ENCODE measurements around the gene LRFN3. TPM values are rescaled to one million over a fixed set of nuclear protein-coding genes. Genes with fewer than 3 reads are reported as not detected.

Gene LRFN3
- total and polyA plus RNA-seq, 10 of the 15 experiments (the other 5 are each of a cell fraction or from before 2014, with no cell fraction given) = 0.02 to 7.3 (median 2.0) TPM; not detected in 1

DNA sequence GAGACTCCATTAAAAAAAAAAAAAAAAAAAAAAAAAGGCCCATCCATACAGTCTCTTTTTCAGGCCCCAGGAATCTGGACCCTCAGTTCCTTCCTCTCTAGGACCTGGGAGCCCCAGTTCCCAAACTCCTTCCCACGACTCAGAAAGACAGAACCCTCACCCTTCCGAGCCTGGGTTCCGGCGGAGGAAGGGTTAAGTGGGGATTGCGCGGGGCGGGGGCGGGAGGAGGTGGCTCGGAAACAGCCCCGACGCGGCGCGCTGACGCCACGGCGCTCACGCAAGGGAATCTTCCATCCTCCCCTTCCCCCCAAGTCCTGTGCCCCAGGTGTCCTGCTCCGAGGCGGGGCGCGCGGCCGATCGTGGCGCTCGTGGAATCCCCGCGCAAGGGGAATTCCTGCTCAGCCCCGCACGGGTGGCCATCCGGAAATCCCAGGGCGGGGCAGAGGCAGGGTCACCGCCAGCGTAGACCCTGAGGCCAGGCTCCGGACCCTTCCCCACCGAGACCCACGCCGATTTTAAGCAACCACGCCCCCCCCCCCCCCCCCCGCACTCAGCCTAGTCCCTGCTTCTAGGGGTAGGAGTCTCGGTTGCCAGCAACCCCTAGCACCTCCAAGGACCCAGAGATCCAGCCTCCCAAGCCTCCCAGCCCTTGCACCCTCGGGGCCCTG lies 36.5 kb upstream of the LRFN3 start (continued):
- TF ChIP-seq, protein P1, sequence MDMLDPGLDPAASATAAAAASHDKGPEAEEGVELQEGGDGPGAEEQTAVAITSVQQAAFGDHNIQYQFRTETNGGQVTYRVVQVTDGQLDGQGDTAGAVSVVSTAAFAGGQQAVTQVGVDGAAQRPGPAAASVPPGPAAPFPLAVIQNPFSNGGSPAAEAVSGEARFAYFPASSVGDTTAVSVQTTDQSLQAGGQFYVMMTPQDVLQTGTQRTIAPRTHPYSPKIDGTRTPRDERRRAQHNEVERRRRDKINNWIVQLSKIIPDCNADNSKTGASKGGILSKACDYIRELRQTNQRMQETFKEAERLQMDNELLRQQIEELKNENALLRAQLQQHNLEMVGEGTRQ (IDR thresholded peaks at IDR 0.05; ENCODE audit: borderline replicate concordance, low read depth, low read length) = no peak
- peak; percentile 57 for TF ChIP-seq EED (IDR thresholded peaks at IDR 0.05; ENCODE audit: low read depth)
- TF ChIP-seq CHD2 (IDR thresholded peaks at IDR 0.05; ENCODE audit: borderline replicate concordance, low read depth, low read length) = peak; percentile 88
- no peak; the same call in 1 of the 2 replicates for TF ChIP-seq FOXM1 (IDR thresholded peaks at IDR 0.05; ENCODE audit: low read depth, low read length)
- peak; percentile 93 for TF ChIP-seq CREM (IDR thresholded peaks at IDR 0.05; ENCODE audit: low read depth)
- TF ChIP-seq CHD1 (IDR thresholded peaks at IDR 0.05; ENCODE audit: low read depth, low read length) = 0 out of 2 replicates have a peak, but pooled peaks have one; percentile 44
- peak; percentile 84 to 98 for TF ChIP-seq EGR1 (IDR thresholded peaks at IDR 0.05; ENCODE audit: borderline replicate concordance in 1 of 2, low read depth in 2 of 2, low read length in 2 of 2)
- TF ChIP-seq, protein P2, sequence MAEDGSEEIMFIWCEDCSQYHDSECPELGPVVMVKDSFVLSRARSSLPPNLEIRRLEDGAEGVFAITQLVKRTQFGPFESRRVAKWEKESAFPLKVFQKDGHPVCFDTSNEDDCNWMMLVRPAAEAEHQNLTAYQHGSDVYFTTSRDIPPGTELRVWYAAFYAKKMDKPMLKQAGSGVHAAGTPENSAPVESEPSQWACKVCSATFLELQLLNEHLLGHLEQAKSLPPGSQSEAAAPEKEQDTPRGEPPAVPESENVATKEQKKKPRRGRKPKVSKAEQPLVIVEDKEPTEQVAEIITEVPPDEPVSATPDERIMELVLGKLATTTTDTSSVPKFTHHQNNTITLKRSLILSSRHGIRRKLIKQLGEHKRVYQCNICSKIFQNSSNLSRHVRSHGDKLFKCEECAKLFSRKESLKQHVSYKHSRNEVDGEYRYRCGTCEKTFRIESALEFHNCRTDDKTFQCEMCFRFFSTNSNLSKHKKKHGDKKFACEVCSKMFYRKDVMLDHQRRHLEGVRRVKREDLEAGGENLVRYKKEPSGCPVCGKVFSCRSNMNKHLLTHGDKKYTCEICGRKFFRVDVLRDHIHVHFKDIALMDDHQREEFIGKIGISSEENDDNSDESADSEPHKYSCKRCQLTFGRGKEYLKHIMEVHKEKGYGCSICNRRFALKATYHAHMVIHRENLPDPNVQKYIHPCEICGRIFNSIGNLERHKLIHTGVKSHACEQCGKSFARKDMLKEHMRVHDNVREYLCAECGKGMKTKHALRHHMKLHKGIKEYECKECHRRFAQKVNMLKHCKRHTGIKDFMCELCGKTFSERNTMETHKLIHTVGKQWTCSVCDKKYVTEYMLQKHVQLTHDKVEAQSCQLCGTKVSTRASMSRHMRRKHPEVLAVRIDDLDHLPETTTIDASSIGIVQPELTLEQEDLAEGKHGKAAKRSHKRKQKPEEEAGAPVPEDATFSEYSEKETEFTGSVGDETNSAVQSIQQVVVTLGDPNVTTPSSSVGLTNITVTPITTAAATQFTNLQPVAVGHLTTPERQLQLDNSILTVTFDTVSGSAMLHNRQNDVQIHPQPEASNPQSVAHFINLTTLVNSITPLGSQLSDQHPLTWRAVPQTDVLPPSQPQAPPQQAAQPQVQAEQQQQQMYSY (CRISPR knock-in tag; IDR thresholded peaks at IDR 0.05) = no peak
- no peak for TF ChIP-seq NR2C2 (IDR thresholded peaks at IDR 0.05; ENCODE audit: borderline replicate concordance, control insufficient read depth, insufficient read length, low read depth)
- TF ChIP-seq KAT2A (conservative IDR thresholded peaks at IDR 0.05; ENCODE audit: control insufficient read depth, low read depth, low read length) = no peak
- no peak for TF ChIP-seq TCF7 (IDR thresholded peaks at IDR 0.05; ENCODE audit: borderline replicate concordance)
- TF ChIP-seq, protein P3, sequence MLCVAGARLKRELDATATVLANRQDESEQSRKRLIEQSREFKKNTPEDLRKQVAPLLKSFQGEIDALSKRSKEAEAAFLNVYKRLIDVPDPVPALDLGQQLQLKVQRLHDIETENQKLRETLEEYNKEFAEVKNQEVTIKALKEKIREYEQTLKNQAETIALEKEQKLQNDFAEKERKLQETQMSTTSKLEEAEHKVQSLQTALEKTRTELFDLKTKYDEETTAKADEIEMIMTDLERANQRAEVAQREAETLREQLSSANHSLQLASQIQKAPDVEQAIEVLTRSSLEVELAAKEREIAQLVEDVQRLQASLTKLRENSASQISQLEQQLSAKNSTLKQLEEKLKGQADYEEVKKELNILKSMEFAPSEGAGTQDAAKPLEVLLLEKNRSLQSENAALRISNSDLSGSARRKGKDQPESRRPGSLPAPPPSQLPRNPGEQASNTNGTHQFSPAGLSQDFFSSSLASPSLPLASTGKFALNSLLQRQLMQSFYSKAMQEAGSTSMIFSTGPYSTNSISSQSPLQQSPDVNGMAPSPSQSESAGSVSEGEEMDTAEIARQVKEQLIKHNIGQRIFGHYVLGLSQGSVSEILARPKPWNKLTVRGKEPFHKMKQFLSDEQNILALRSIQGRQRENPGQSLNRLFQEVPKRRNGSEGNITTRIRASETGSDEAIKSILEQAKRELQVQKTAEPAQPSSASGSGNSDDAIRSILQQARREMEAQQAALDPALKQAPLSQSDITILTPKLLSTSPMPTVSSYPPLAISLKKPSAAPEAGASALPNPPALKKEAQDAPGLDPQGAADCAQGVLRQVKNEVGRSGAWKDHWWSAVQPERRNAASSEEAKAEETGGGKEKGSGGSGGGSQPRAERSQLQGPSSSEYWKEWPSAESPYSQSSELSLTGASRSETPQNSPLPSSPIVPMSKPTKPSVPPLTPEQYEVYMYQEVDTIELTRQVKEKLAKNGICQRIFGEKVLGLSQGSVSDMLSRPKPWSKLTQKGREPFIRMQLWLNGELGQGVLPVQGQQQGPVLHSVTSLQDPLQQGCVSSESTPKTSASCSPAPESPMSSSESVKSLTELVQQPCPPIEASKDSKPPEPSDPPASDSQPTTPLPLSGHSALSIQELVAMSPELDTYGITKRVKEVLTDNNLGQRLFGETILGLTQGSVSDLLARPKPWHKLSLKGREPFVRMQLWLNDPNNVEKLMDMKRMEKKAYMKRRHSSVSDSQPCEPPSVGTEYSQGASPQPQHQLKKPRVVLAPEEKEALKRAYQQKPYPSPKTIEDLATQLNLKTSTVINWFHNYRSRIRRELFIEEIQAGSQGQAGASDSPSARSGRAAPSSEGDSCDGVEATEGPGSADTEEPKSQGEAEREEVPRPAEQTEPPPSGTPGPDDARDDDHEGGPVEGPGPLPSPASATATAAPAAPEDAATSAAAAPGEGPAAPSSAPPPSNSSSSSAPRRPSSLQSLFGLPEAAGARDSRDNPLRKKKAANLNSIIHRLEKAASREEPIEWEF (IDR thresholded peaks at IDR 0.05; ENCODE audit: insufficient replicate concordance, low read depth, low read length) = no peak
- peak; percentile 95 for TF ChIP-seq TBL1XR1 (IDR thresholded peaks at IDR 0.05; ENCODE audit: low read depth, low read length)
- TF ChIP-seq POU2F2 (IDR thresholded peaks at IDR 0.05; ENCODE audit: borderline replicate concordance, low read depth, low read length) = no peak
- TF ChIP-seq, protein P4, sequence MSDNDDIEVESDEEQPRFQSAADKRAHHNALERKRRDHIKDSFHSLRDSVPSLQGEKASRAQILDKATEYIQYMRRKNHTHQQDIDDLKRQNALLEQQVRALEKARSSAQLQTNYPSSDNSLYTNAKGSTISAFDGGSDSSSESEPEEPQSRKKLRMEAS (IDR thresholded peaks at IDR 0.05; ENCODE audit: low read depth, low read length) = no peak
- no peak for TF ChIP-seq NFYB (IDR thresholded peaks at IDR 0.05; ENCODE audit: insufficient read depth, low read depth, low read length)
- no peak for TF ChIP-seq RBBP5 (conservative IDR thresholded peaks at IDR 0.05)
- TF ChIP-seq NRF1 (conservative IDR thresholded peaks at IDR 0.05; ENCODE audit: low read depth, low read length) = no peak
- peak; percentile 69 for TF ChIP-seq NBN (IDR thresholded peaks at IDR 0.05)

All from GM12878 (cell line).